Stimulated activated CD8-positive, alpha-beta memory T cell treated with anti-CD3 and anti-CD28 coated beads, Interleukin-12 subunit alpha, Interleukin-12 subunit beta, amount 100 ng/mL, for 4 hours (primary cell): ENCODE measurements around the gene MYLK.
"Not testable (repeated sequence)": the region's sequence is repeated elsewhere in the genome, so short reads cannot be mapped to it uniquely, and the experiment has no call there.

Experiments used
- DNase-seq: peaks from one replicate; pipeline ENCODE4 v3.0.0-alpha.2; 2020; ENCODE audit warnings: low read depth

The MYLK gene

GRCh38 chr3:123884203-123884831 is at the start of gene MYLK:
TSS of gene MYLK (minus strand) at chr3:123884332. CDS start at chr3:123793841, 90,491 bp downstream.
- DNase-seq = no peak

- no peak for DNase-seq
Measured at GRCh38 chr3:123930445-123930844, 46.3 kb upstream of the MYLK start.

GRCh38 chr3:123929325-123929724 is 45.2 kb upstream of the MYLK start:
- no peak for DNase-seq

GRCh38 chr3:123926396-123926795 is 42.3 kb upstream of the MYLK start:
- DNase-seq = no peak

- no peak for DNase-seq
Measured at GRCh38 chr3:123920868-123921267, 36.7 kb upstream of the MYLK start.

- no peak for DNase-seq
Measured at GRCh38 chr3:123920383-123920782, 36.3 kb upstream of the MYLK start.

GRCh38 chr3:123919353-123919752 is 35.2 kb upstream of the MYLK start:
- DNase-seq = no peak

GRCh38 chr3:123914829-123915228 is 30.7 kb upstream of the MYLK start:
- no peak for DNase-seq

- no peak for DNase-seq
Measured at GRCh38 chr3:123909785-123910184, 25.7 kb upstream of the MYLK start.

GRCh38 chr3:123907720-123908119 is 23.6 kb upstream of the MYLK start:
- no peak for DNase-seq

GRCh38 chr3:123899300-123899865 is 15.3 kb upstream of the MYLK start:
- no peak for DNase-seq

GRCh38 chr3:123893012-123893411 is 8.9 kb upstream of the MYLK start:
- no peak for DNase-seq

GRCh38 chr3:123892195-123892594 is 8.1 kb upstream of the MYLK start:
- no peak for DNase-seq

- DNase-seq = not testable (repeated sequence)
Measured at GRCh38 chr3:123890991-123891390, 6.9 kb upstream of the MYLK start.

GRCh38 chr3:123890162-123890561 is 6.0 kb upstream of the MYLK start:
- not testable (repeated sequence) for DNase-seq

- no peak for DNase-seq
Measured at GRCh38 chr3:123884993-123885392, 861 bp upstream of the MYLK start.

- DNase-seq = no peak
Measured at GRCh38 chr3:123883701-123884202, 380 bp downstream of the MYLK start.

- DNase-seq = no peak
Measured at GRCh38 chr3:123883111-123883510, 1.0 kb downstream of the MYLK start.

- DNase-seq = no peak
Measured at GRCh38 chr3:123881771-123882170, 2.4 kb downstream of the MYLK start.

GRCh38 chr3:123880998-123881561 is 3.1 kb downstream of the MYLK start:
- DNase-seq = no peak

- DNase-seq = no peak
Measured at GRCh38 chr3:123878807-123879206, 5.3 kb downstream of the MYLK start.

- DNase-seq = no peak
Measured at GRCh38 chr3:123877965-123878364, 6.2 kb downstream of the MYLK start.

GRCh38 chr3:123877466-123877865 is 6.7 kb downstream of the MYLK start:
- no peak for DNase-seq

- DNase-seq = no peak
Measured at GRCh38 chr3:123876858-123877257, 7.3 kb downstream of the MYLK start.
